Stimulated activated naive CD4-positive, alpha-beta T cell (primary cell): ENCODE results near the gene SOX8.
A peak's percentile ranks its signal among the peaks of the same experiment; 100 is the strongest.
"Not testable (repeated sequence)": the region's sequence is repeated elsewhere in the genome, so short reads cannot be mapped to it uniquely, and the experiment has no call there.

ENCODE experiments used
- DNase-seq, 6 experiments: peaks; one replicate each; lab custom pipeline; 2025; lab: John Stamatoyannopoulos, UW

Gene SOX8

DNA sequence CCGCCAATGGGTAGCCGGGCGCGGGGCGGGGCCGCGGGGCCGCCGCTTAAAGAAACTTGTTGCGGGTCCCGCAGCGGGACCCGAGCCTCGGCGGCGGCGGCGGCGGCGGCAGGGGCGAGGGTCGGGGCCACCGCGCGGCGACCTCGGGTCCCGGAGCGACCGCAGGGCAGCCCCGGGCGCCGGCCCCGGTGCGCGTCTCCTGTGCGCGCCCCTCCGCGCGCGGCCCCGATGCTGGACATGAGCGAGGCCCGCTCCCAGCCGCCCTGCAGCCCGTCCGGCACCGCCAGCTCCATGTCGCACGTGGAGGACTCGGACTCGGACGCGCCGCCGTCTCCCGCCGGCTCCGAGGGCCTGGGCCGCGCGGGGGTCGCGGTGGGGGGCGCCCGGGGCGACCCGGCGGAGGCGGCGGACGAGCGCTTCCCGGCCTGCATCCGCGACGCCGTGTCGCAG, at the start of gene SOX8:
Gene SOX8, plus strand, starts transcription at position 76 of the 450 bp plus-strand sequence. Its CDS starts 153 bp downstream, at position 229.
- DNase-seq = peak in 1 of 6 experiments; percentile 14

DNA sequence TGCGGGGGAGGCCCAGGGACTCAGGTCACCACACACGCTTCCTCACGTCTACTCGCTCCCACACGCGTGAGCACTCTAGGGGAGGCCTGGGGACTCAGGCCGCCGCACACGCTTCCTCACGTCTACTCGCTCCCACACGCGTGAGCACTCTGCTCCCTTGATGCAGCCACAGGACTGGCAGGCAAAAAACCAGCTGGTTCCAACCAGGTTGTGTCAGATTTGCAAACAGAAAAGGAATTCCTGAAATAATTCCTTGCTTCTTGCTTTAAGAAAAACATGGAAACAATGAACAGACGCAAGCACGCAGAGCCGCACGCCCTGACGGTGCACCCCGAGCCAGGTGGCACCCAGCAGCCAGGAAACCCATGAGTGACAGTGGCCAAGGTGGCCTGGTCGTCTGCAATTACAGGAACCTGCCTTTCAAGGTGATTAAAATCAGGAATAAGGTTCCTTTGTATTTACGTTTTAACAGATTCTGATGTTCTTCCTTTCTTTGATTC, 48.7 kb upstream of the SOX8 start:
- DNase-seq = no peak

- DNase-seq = no peak
Observed at GRCh38 chr16:933581-933980, 48.0 kb upstream of the SOX8 start.

GRCh38 chr16:934178-934577, 47.4 kb upstream of the SOX8 start:
- DNase-seq = no peak

DNA sequence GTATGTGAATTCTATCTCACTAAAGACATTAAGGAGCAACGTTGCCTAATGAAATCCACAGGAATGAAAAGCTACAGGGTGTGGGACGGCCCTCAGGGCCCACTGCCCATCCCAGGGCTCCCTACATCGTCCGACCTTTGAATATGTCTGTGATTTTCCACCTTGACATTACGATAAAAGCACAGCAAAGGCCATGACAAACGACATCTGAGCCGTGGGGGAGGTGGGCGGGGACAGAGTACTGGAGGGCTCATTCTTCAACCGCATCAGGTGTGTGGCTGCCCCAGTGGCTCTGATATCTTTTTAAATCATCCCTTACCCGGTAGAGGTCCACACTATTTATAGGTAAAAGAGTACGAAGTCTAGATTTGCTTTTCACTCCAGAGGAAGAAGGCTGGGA, 45.9 kb upstream of the SOX8 start:
- no peak for DNase-seq

GRCh38 chr16:937311-937710, 44.3 kb upstream of the SOX8 start:
- no peak for DNase-seq

DNA sequence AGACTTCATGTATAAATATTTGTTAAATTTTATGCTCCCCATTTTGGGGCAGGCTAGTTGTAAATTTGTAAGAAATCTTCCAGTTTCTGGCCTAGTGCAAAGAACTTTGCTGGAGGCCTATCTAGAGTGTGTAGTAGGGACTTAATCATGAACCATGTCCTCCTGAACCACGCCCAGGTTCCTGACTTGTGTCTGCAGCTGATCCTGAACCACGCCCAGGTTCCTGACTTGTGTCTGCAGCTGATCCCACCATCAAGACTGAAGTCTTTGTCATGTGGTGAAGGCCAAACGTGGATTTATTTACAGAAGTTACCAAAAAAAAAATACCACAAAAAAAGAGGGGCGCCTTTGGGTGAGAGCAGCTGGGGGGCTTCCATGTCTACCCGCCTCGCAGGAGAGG, 43.8 kb upstream of the SOX8 start:
- DNase-seq = no peak

DNA sequence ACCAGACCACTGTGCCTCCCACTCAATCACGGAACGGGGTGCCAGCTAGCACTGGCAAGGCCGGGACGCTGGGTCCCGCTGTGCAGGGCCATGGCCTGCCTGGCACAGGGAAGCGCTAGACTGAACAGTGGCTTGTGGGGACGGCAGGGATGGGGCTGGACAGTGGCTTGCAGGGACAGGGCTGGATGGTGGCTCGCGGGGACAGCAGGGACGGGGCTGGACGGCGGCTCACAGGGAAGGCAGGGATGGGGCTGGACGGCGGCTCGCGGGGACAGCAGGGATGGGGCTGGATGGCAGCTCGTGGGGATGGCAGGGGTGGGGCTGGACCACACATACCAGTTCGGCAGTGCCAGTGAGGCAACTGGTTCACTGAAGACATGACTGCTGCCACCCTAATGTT, 43.4 kb upstream of the SOX8 start:
- no peak for DNase-seq

GRCh38 chr16:938752-939151, 42.8 kb upstream of the SOX8 start:
- DNase-seq = no peak

DNA sequence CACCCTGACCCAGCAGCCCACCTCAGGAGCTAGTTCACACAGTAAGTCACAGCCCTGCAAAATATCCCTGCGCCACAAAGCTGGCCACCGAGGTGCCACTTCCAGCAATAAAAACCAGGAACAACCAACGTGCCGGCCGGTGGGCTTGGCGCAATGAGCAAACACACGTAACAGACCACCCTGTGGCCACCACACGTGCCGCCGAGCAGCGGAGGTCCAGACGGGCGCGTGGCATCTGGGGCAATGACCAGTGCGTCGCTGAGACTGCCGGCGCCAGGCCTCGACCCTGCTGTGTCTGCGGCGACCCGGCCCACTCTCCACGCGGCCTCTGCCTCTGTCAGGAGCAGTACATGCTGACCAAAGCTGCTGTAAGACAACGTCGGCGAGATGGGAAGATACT, 42.3 kb upstream of the SOX8 start:
- no peak for DNase-seq

- DNase-seq = no peak
Observed at GRCh38 chr16:939941-940340, 41.6 kb upstream of the SOX8 start.

DNA sequence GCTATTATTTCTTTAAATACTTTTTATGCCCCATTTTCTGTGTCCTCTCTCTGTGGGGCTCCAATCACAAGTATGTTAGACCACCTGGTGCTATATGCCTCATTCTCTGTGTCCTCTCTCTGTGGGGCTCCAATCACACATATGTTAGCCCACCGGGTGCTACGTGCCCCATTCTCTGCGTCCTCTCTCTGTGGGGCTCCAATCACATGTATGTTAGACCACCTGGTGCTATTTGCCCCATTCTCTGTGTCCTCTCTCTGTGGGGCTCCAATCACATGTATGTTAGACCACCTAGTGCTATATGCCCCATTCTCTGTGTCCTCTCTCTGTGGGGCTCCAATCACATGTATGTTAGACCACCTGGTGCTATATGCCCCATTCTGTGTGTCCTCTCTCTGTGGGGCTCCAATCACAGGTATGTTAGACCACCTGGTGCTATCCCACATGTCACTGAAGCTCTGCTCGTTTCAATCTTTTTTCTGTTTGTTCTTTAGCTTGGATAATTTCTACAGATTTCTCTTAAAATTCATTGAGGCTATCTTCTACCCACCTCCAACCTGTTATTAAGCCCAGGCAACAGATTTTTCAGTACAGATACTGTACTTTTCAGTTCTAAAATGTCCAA, 39.0 kb upstream of the SOX8 start:
- DNase-seq = no peak

GRCh38 chr16:943971-944370, 37.6 kb upstream of the SOX8 start:
- DNase-seq = no peak

- no peak for DNase-seq
Observed at GRCh38 chr16:945271-946047, 36.1 kb upstream of the SOX8 start.

DNA sequence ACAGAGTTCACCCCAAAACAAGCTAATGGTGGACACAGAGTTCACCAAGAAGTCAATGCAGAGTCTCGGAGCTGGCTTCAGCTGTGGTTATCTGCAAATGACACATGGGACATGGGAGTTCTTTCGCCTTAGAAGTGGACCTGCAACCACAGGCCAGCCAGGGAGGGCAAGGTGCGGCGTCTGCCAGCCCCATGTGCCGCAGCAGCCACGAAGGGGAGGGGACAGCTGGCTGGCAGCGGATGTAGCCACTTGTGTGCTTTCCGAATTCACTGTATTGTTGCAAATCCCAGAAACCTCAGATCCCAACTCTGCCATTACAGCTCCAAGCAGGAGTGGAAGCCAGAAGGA, 35.5 kb upstream of the SOX8 start:
- DNase-seq = no peak

DNA sequence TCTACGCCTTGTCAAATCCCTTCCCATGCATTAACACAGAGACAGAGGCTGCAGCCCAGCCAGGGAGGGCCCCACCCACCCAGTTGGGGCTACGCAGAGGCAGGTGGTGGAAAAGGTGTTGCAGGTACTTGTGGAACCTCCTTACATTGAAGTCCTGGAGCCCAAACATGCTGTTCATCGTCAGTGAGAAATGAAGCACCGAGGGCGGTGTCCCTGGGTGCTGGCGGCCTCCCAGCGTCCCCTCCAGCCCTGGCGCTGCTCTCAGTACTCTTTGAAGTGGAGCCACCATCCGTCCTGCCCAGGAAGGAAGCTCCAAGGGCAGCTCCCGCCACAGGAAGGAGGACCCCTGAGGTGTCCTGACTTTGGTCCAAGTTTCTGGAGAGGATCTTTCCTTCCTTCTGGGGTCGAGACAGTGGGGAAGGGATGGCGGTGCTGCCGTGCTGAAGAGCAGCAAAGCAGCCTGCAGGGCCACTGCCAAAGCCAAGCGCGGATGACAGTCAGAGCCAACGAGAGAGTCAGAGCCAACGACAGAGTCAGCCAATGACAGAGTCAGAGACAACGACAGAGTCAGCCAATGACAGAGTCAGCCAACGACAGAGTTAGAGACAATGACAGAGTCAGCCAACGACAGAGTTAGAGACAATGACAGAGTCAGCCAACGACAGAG, 34.2 kb upstream of the SOX8 start:
- DNase-seq = no peak

- DNase-seq = not testable (repeated sequence)
Observed at GRCh38 chr16:947922-948303, 33.7 kb upstream of the SOX8 start.

DNA sequence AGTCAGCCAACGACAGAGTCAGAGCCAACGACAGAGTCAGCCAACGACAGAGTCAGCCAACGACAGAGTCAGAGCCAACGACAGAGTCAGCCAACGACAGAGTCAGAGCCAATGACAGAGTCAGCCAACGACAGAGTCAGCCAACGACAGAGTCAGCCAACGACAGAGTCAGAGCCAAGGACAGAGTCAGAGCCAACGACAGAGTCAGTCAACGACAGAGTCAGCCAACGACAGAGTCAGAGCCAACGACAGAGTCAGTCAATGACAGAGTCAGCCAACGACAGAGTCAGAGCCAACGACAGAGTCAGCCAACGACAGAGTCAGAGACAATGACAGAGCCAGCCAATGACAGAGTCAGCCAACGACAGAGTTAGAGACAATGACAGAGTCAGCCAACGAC, 32.8 kb upstream of the SOX8 start:
- DNase-seq = not testable (repeated sequence)

GRCh38 chr16:950733-951573, 30.6 kb upstream of the SOX8 start:
- not testable (repeated sequence) for DNase-seq

GRCh38 chr16:951660-952301, 29.8 kb upstream of the SOX8 start:
- no peak for DNase-seq

DNA sequence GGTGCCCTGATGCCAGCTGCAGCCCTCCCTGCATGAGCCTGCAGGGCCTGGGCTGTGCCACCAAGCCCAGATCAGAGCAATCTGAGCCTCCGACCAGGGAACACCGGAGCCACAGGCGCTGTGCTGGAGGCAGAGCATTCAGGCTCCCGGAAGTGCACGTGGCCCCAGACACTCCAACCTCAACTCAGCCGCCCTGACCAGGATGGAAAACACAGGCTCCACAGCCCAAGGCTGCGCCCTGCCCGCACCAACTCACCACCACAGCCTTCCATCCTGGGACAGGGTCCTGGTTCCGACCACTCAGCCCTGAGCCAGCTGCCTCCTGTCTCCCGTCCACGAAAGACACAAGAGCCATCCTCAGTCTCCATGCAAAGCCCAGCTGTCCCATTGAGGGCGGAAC, 29.2 kb upstream of the SOX8 start:
- no peak for DNase-seq

GRCh38 chr16:953818-954217, 27.8 kb upstream of the SOX8 start:
- not testable (repeated sequence) for DNase-seq
